ENCODE data around the gene RPS6KA4. TPM values are rescaled to one million over a fixed set of nuclear protein-coding genes. Genes with fewer than 3 reads are reported as not detected.
A peak's percentile ranks its signal among the peaks of the same experiment; 100 is the strongest.

RPS6KA4 gene
- total and polyA plus RNA-seq, 2 of the 13 experiments (the other 11 are each of a cell fraction or from before 2014, with no cell fraction given) = 8.9 to 14.2 TPM

DNA sequence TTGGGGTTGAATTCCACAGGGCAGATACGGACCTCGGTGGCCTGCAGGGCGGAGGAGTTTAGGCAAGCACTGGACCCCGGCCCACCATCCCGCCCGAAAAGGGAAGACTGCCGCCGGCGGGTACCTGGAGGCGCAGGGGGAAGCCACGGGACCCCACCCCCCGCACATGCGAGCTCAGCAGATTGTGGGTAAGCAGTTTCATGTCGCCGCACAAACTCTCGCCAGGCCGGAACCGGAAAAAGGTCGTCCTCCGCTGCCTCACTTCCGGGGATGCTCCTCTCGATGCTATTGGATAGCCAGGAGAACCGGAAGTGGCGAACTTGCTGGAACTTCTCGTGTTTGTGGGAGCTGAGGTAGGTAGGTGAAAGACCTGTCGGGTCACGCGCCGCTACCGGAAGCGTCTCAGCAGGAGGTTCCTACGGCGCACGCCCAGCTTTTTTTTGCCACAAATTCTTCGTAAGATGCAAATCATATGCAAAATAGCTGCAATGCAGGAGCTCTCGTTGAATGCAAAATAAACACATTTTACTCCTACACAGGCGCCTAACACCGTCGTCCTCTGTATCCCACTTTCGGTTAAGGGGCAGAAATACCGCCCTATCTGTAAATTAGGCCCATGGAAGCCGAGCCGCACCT is 41.5 kb upstream of the RPS6KA4 start, which contains the start of gene TRMT112 (continued):
- peak in 1 of 2 experiments; percentile 45; a peak in 1 of 4 replicates for TF ChIP-seq KLF16 (CRISPR knock-in tag; IDR thresholded peaks at IDR 0.05)
- no peak for TF ChIP-seq MLLT10 (CRISPR knock-in tag; IDR thresholded peaks at IDR 0.05)
- TF ChIP-seq RXRB (CRISPR knock-in tag; IDR thresholded peaks at IDR 0.05; ENCODE audit: borderline replicate concordance) = peak; percentile 52
- TF ChIP-seq, protein P1, sequence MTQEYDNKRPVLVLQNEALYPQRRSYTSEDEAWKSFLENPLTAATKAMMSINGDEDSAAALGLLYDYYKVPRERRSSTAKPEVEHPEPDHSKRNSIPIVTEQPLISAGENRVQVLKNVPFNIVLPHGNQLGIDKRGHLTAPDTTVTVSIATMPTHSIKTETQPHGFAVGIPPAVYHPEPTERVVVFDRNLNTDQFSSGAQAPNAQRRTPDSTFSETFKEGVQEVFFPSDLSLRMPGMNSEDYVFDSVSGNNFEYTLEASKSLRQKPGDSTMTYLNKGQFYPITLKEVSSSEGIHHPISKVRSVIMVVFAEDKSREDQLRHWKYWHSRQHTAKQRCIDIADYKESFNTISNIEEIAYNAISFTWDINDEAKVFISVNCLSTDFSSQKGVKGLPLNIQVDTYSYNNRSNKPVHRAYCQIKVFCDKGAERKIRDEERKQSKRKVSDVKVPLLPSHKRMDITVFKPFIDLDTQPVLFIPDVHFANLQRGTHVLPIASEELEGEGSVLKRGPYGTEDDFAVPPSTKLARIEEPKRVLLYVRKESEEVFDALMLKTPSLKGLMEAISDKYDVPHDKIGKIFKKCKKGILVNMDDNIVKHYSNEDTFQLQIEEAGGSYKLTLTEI (CRISPR knock-in tag; conservative IDR thresholded peaks at IDR 0.05) = no peak
- peak; percentile 90 for TF ChIP-seq POLR2AphosphoS5 (IDR thresholded peaks at IDR 0.05; ENCODE audit: low read depth, low read length)
- TF ChIP-seq CHD4 (IDR thresholded peaks at IDR 0.05; ENCODE audit: borderline replicate concordance, low read length) = no peak
- TF ChIP-seq PCBP1 (IDR thresholded peaks at IDR 0.05; ENCODE audit: borderline replicate concordance, low read depth, low read length) = 0 out of 2 replicates have a peak, but pooled peaks have one; percentile 67
- TF ChIP-seq, protein P2, sequence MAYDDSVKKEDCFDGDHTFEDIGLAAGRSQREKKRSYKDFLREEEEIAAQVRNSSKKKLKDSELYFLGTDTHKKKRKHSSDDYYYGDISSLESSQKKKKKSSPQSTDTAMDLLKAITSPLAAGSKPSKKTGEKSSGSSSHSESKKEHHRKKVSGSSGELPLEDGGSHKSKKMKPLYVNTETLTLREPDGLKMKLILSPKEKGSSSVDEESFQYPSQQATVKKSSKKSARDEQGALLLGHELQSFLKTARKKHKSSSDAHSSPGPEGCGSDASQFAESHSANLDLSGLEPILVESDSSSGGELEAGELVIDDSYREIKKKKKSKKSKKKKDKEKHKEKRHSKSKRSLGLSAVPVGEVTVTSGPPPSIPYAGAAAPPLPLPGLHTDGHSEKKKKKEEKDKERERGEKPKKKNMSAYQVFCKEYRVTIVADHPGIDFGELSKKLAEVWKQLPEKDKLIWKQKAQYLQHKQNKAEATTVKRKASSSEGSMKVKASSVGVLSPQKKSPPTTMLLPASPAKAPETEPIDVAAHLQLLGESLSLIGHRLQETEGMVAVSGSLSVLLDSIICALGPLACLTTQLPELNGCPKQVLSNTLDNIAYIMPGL (CRISPR knock-in tag; IDR thresholded peaks at IDR 0.05; ENCODE audit: borderline replicate concordance in 1 of 2, low read depth in 1 of 2) = peak in 1 of 2 experiments; percentile 21; a peak in 2 of 4 replicates
- TF ChIP-seq, protein P3, sequence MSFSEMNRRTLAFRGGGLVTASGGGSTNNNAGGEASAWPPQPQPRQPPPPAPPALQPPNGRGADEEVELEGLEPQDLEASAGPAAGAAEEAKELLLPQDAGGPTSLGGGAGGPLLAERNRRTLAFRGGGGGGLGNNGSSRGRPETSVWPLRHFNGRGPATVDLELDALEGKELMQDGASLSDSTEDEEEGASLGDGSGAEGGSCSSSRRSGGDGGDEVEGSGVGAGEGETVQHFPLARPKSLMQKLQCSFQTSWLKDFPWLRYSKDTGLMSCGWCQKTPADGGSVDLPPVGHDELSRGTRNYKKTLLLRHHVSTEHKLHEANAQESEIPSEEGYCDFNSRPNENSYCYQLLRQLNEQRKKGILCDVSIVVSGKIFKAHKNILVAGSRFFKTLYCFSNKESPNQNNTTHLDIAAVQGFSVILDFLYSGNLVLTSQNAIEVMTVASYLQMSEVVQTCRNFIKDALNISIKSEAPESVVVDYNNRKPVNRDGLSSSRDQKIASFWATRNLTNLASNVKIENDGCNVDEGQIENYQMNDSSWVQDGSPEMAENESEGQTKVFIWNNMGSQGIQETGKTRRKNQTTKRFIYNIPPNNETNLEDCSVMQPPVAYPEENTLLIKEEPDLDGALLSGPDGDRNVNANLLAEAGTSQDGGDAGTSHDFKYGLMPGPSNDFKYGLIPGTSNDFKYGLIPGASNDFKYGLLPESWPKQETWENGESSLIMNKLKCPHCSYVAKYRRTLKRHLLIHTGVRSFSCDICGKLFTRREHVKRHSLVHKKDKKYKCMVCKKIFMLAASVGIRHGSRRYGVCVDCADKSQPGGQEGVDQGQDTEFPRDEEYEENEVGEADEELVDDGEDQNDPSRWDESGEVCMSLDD (CRISPR knock-in tag; IDR thresholded peaks at IDR 0.05; ENCODE audit: borderline replicate concordance) = no peak
- no peak for TF ChIP-seq NFKB2 (CRISPR knock-in tag; IDR thresholded peaks at IDR 0.05; ENCODE audit: borderline replicate concordance)
- TF ChIP-seq TP53 (CRISPR knock-in tag; conservative IDR thresholded peaks at IDR 0.05) = no peak; the same call in 1 of the 2 replicates
- TF ChIP-seq, protein P4, sequence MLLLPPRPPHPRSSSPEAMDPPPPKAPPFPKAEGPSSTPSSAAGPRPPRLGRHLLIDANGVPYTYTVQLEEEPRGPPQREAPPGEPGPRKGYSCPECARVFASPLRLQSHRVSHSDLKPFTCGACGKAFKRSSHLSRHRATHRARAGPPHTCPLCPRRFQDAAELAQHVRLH (CRISPR knock-in tag; IDR thresholded peaks at IDR 0.05; ENCODE audit: borderline replicate concordance, low read depth) = no peak
- no peak for TF ChIP-seq RARA (CRISPR knock-in tag; IDR thresholded peaks at IDR 0.05)
- 0 out of 2 replicates have a peak, but pooled peaks have one; percentile 36 for TF ChIP-seq EEA1 (CRISPR knock-in tag; IDR thresholded peaks at IDR 0.05; ENCODE audit: borderline replicate concordance)
- no peak for TF ChIP-seq CBX2 (IDR thresholded peaks at IDR 0.05; ENCODE audit: low read depth, low read length)
- TF ChIP-seq CBX2 (CRISPR knock-in tag; IDR thresholded peaks at IDR 0.05; ENCODE audit: low read depth) = no peak
